ENCODE measurements around the gene DIPK1A.

DNA sequence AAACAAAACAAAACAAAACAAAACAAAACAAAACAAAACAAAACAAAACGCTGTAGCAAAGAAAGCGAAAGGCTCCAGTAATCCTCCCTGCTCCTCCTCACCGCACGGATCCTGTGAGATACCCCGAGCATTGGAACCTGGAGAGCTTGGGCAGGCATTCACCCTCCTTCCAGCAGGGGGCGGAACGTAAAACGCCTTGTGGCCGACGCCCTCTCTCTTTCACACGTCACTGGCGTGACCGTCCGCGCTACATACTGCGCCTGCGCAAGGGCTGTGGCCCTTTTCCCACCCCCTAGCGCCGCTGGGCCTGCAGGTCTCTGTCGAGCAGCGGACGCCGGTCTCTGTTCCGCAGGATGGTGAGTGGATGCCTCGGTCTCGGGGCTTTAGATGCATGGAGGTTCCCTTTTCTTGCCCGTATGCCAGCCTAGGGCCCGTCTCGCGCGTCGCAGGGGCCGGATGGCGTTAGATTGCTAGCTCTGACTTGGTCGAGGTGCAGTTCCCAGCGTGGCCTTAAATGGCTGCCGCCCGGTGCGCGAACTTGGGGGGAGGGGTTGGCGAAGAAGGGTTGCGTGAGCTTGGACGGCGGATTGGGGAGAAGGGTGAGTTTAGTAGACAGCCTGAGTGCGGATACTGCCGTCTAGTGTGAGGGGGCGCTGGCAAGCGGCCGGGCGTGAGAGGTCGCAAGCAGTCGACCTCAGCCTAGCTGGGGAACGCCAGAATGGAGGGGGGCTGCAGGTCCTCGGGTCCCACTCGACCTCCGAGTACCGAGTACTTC, 129.3 kb downstream of the DIPK1A start, which contains the start of gene RPL5:
- TF ChIP-seq, protein P1, sequence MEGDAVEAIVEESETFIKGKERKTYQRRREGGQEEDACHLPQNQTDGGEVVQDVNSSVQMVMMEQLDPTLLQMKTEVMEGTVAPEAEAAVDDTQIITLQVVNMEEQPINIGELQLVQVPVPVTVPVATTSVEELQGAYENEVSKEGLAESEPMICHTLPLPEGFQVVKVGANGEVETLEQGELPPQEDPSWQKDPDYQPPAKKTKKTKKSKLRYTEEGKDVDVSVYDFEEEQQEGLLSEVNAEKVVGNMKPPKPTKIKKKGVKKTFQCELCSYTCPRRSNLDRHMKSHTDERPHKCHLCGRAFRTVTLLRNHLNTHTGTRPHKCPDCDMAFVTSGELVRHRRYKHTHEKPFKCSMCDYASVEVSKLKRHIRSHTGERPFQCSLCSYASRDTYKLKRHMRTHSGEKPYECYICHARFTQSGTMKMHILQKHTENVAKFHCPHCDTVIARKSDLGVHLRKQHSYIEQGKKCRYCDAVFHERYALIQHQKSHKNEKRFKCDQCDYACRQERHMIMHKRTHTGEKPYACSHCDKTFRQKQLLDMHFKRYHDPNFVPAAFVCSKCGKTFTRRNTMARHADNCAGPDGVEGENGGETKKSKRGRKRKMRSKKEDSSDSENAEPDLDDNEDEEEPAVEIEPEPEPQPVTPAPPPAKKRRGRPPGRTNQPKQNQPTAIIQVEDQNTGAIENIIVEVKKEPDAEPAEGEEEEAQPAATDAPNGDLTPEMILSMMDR (IDR thresholded peaks at IDR 0.05): peak; percentile 94 to 99 (median 98)
- TF ChIP-seq POLR2A (IDR thresholded peaks at IDR 0.05) (peak; percentile 90 to 95), EP300 (IDR thresholded peaks at IDR 0.05) (peak; percentile 77 to 100)
